ENCODE measurements around the gene PPP2R2C. TPM values are rescaled to one million over a fixed set of nuclear protein-coding genes. Genes with fewer than 3 reads are reported as not detected.

Gene PPP2R2C
- total and polyA plus RNA-seq, 10 of the 15 experiments (the other 5 are each of a cell fraction or from before 2014, with no cell fraction given): 0.13 to 0.15 TPM; not detected in 8

- FAIRE-seq: no peak
- Histone ChIP-seq H3K36me3 (ENCODE audit: control insufficient read depth in 2 of 2, insufficient read depth in 2 of 2, low read length in 1 of 2) (no peaks in the 10 kb centered on the region), H3K79me2 (ENCODE audit: control insufficient read depth, insufficient read depth, low read length) (no peaks in the 10 kb centered on the region), H3K9ac (ENCODE audit: control insufficient read depth, insufficient read depth, low read length) (no peak overlapping the region), H3K27ac (ENCODE audit: control insufficient read depth, insufficient read depth) (no peak overlapping the region), H3K4me1 (ENCODE audit: control insufficient read depth, insufficient read depth, low read length) (no peaks in the 10 kb centered on the region), H3K4me3 (no peak overlapping the region), H3K4me2 (ENCODE audit: control insufficient read depth, insufficient read depth) (no peak overlapping the region), H4K20me1 (ENCODE audit: control insufficient read depth, insufficient read depth) (no peaks in the 10 kb centered on the region), H2AFZ (ENCODE audit: control insufficient read depth, low read depth, low read length) (no peak overlapping the region), H3K27me3 (replicated peaks in 1 of 2; ENCODE audit: control insufficient read depth in 2 of 2, insufficient read depth in 2 of 2, low read length in 1 of 2) (peaks cover 2 to 3% of the 10 kb centered on the region in 2 experiments; a peak in 3 of 4 replicates), H3K9me3 (replicated peaks; ENCODE audit: control insufficient read depth, insufficient read depth, low read length) (no peaks in the 10 kb centered on the region; the same call in 2 of the 3 replicates)
- CTCF ChIA-PET: interaction anchor here (1.0 to 20.1 kb wide), 8 partner anchors 8 to 325 kb away, joined by 3 to 469 read pairs (median 6); partner anchors contain the start of gene WFS1
- peak; percentile 65 for ATAC-seq
- in situ Hi-C loops (cut with MboI) (no loop called here), intact Hi-C loops (cut with micrococcal nuclease; ENCODE audit: unreplicated experiment) (no loop called here)
- DNase-seq (ENCODE audit: low read depth, low spot score): peak; percentile 23
- 45% methylated on average over 33 of the region's 33 CpGs for WGBS (ENCODE audit: insufficient coverage, insufficient replicate concordance, low lambda C conversion rate, missing lambda C conversion rate)
- RAD21 ChIA-PET (ENCODE audit: unreplicated experiment): interaction anchor here (0.8 to 7.2 kb wide), 4 partner anchors 44 to 73 kb away, joined by 3 to 65 read pairs (median 18); partner anchors contain the start of gene WFS1
- POLR2A ChIA-PET: interaction anchor here (1.0 to 1.7 kb wide), 2 partner anchors 53 to 54 kb away, joined by 3 to 6 read pairs; partner anchors contain the start of gene WFS1
- no TSS peak for BruUV-seq (replicated peaks)
- SMC1A ChIA-PET (ENCODE audit: uncharacterized antibody, unreplicated experiment): interaction anchor here (0.7 to 7.0 kb wide), 7 partner anchors 10 to 188 kb away, joined by 3 to 137 read pairs (median 3); no protein-coding TSS in a partner anchor
- TF ChIP-seq STAT1 (conservative IDR thresholded peaks at IDR 0.05) (no peak), RAD21 (IDR thresholded peaks at IDR 0.05; ENCODE audit: insufficient read depth, low read depth, low read length) (no peak), SKIL (IDR thresholded peaks at IDR 0.05; ENCODE audit: low read depth, poor library complexity, severe bottlenecking) (peak; percentile 31), TCF7 (IDR thresholded peaks at IDR 0.05; ENCODE audit: borderline replicate concordance) (peak; percentile 45; the same call in 1 of the 2 replicates), RUNX3 (IDR thresholded peaks at IDR 0.05; ENCODE audit: low read length) (peak; percentile 75), IKZF2 (IDR thresholded peaks at IDR 0.05) (peak; percentile 40 to 54; a peak in 3 of 4 replicates), SMAD5 (IDR thresholded peaks at IDR 0.05; ENCODE audit: low read depth) (no peak), KAT2A (conservative IDR thresholded peaks at IDR 0.05; ENCODE audit: control insufficient read depth, low read depth, low read length) (no peak), CBX3 (IDR thresholded peaks at IDR 0.05; ENCODE audit: borderline replicate concordance, low read depth) (no peak), STAT3 (IDR thresholded peaks at IDR 0.05; ENCODE audit: low read depth, low read length) (no peak), TBL1XR1 (IDR thresholded peaks at IDR 0.05; ENCODE audit: low read depth, low read length) (no peak), HSF1 (IDR thresholded peaks at IDR 0.05; ENCODE audit: low read depth, low read length) (no peak), ZNF592 (IDR thresholded peaks at IDR 0.05) (no peak), PAX5 (IDR thresholded peaks at IDR 0.05; ENCODE audit: borderline replicate concordance, low read depth, low read length) (0 out of 2 replicates have a peak, but pooled peaks have one; percentile 11), NBN (IDR thresholded peaks at IDR 0.05) (peak; percentile 30; the same call in 1 of the 2 replicates), BCL11A (IDR thresholded peaks at IDR 0.05; ENCODE audit: low read depth, low read length) (no peak)
Observed at GRCh38 chr4:6322761-6323566, 149.4 kb downstream of the PPP2R2C start.

All from GM12878 (cell line).